GM18951 (cell line): ENCODE results near the gene NGFR.

ENCODE experiments used
- POLR2A ChIP-seq: IDR thresholded peaks from 4 replicates; pipeline ENCODE4 v1.6.1; 2011; ENCODE audit warnings: mild to moderate bottlenecking; ENCODE audit not compliant: insufficient read length, insufficient read depth; ENCODE audit errors: extremely low read depth
- in situ Hi-C: fragments of 300-500 bp; cut with MboI; formaldehyde crosslinking; loops from one replicate; pipeline ENCODE4 v1.12.0; 2022; ENCODE audit warnings: low sequenced_read_pairs, mixed read lengths, inconsistent platforms; ENCODE audit not compliant: unreplicated experiment

Gene NGFR, protein sequence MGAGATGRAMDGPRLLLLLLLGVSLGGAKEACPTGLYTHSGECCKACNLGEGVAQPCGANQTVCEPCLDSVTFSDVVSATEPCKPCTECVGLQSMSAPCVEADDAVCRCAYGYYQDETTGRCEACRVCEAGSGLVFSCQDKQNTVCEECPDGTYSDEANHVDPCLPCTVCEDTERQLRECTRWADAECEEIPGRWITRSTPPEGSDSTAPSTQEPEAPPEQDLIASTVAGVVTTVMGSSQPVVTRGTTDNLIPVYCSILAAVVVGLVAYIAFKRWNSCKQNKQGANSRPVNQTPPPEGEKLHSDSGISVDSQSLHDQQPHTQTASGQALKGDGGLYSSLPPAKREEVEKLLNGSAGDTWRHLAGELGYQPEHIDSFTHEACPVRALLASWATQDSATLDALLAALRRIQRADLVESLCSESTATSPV

DNA sequence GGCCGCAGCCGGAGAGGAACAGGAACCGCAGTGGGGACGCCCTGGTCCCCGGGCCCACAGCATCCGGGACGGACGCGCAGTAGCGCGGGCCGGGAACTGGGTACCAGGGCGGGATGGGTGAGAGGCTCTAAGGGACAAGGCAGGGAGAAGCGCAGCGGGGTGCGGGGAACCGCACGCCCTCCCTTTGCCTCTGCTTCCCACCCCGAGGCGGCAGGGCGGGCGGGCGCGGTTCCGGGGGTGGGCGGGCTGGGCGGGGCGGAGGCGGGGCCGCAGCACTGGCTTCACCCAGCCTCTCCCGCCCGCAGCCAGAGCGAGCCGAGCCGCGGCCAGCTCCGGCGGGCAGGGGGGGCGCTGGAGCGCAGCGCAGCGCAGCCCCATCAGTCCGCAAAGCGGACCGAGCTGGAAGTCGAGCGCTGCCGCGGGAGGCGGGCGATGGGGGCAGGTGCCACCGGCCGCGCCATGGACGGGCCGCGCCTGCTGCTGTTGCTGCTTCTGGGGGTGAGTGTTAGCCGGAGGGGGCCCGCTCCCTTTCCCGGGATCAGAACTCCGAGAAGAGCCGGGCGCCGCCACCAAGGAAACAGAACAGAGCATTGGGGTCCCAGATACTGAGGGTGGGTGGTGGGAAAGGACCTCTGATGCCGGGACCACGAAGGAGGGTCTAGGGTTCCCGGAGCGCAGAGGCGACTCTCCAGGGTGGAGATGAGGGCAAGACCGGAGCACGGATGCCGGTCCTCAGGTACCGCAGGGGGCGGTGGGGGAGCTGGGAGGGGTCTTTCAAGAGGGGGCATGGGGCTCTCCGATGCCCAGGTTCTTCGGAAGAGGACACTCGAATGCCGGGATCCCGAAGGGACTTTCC, at the start of gene NGFR:
TSS of gene NGFR (plus strand) at position 308 of the 856 bp plus-strand sequence. CDS start at position 433, 125 bp downstream.
- in situ Hi-C loops = no loop called here
- peak; percentile 52 for TF ChIP-seq POLR2A

DNA sequence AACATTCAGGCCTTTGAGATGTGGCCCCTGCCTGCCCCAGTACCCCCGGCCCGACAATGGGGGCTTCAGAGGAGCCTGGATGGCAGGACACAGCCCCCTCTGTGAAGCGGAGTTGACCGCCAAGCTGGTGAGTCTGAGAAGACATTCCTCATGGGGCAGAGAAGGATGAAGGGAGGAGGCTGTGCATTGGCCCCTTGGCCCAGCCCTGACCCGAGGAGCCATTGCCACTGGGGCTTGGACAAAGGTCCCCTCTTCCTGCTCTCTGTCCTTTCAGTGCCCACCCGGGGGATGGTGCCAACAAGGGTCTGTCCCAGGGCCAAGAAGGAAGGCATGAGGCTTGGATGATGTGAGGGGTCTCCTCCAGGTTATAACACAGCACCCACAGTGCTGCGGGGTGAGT, 49.5 kb upstream of the NGFR start:
- TF ChIP-seq POLR2A = no peak

DNA sequence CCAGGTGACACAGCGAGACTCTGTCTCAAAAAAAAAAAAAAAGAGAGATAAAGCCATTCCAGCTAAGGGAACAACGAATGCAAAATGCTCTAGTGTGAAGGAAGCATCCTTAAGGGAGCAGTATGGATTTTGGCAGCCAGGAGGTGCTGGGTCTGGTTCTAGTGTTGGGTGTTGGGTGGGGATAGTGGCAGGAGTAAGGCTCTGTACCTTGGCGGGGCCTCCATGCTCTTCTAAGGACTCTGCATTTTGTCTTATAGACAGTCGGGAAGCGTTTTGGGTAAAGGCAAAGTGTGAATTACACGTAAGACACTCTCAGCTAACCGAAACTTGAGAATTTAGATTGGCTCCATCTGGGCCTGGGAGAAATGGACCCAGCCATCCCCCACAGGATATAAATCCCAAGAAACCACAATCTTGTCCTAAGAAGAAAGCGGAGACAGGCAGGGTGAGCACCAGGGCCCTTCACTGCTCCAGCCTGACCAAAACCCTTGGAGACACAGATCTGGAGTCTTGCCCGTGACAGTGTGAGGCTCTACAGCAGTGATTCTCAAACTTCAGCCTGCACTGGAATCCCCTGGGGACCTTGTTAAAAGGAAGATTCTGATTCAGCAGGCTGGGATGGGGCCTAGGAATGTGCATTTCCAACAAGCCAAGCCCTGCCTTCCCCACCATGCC, 47.3 kb upstream of the NGFR start:
- no peak for TF ChIP-seq POLR2A
- in situ Hi-C loops = no loop called here

More for the DNA sequence above, 49.5 kb upstream of the NGFR start:
- in situ Hi-C loops = no loop called here

DNA sequence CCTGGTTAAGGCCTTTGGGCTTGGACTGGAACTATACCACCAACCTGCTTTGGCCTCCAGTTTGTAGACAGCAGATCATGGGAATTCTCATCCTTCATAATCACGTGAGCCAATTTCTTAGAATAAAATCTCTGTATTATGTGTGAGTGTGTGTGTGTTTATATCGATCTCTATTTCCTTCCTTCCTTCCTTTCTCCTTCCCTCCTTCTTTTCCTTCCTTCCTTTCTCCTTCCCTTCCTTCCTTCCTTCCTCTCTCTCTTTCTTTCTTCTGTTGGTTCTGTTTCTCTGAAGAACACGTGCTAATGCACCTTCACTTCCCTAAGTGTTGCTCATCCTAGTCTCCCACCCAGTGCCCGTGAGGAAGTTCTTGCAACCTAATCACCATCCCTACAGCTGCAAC, 44.9 kb upstream of the NGFR start:
- in situ Hi-C loops = no loop called here
- TF ChIP-seq POLR2A = no peak

DNA sequence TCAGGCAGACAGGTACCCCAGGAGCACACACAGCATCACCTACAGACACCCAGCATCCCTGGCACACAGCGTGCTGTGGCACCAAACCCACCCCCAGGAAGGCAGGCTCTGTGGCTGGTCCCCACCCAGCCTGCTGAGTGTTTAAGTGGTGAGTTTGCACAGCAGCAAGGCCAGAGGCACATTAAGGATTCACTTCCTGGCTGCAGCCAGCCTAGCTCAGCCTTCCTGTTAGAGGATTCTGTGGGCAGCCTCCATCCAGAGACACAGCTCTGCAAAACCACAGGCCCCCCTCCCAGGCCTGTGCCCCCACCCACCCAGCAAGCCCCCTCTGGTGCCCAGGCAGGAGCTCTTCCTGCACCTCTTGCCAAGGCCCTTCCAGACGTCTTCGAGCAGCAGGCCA, 44.4 kb upstream of the NGFR start:
- no peak for TF ChIP-seq POLR2A
- in situ Hi-C loops = no loop called here

DNA sequence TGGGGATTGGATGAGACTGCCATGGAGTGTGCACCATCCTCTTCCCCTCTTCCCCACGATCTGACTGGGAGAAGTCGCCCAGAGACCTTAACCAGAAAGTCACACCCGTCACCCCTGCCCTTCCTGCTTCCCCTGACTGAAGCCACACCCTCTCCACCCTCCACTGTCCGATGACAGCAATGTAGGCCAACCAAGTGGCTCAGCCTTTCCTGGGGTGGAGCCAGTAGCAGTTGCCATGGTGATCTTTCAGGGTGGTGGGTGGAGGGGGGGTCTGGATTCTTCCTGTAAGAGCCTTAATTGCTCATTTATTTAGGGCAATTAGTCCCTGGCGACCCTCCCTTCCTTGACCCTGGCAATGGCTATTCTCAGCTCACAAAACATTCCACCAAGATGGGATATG, 42.9 kb upstream of the NGFR start:
- in situ Hi-C loops = no loop called here

DNA sequence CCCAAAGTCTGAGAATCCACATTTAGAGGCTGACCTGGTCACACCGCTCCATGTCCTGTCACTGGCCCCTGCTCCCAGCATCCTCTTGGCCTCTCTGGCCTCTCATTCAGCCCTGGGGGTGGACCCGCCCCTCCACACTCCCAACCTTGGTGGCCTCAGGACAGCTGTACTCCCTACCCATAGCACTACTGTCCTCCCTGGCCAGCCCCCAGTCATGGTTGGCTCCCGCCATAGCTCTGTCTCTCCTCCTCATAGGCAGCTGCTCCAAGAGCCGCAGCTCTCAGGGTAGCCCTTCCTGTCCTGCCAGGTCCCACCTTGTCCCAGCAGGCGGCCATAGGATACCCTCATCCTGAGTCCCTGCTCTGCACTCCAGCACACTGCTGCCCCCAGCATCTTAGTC, 42.4 kb upstream of the NGFR start:
- no peak for TF ChIP-seq POLR2A
- in situ Hi-C loops = no loop called here

More for the DNA sequence above, 42.9 kb upstream of the NGFR start:
- TF ChIP-seq POLR2A = no peak

DNA sequence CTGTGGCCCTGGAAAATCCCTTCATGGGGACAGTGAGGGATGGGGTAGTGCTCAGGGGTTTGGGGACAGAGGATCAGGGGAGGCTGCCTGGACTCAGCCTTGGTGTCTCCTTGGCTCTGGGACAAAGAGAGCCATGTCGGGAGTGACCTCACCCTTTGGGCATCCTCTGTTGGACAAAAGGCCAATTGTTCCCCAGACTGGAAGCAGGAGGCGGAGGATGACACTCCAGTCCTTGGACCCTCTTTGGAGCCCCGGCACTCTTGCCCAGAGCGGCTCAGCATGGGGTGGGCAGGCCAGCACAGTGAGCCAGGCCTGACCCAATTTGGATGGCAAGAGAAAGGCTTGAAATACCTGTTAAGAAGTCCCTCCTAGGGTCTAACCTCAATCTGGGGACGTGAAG, 41.0 kb upstream of the NGFR start:
- in situ Hi-C loops = no loop called here
- no peak for TF ChIP-seq POLR2A

DNA sequence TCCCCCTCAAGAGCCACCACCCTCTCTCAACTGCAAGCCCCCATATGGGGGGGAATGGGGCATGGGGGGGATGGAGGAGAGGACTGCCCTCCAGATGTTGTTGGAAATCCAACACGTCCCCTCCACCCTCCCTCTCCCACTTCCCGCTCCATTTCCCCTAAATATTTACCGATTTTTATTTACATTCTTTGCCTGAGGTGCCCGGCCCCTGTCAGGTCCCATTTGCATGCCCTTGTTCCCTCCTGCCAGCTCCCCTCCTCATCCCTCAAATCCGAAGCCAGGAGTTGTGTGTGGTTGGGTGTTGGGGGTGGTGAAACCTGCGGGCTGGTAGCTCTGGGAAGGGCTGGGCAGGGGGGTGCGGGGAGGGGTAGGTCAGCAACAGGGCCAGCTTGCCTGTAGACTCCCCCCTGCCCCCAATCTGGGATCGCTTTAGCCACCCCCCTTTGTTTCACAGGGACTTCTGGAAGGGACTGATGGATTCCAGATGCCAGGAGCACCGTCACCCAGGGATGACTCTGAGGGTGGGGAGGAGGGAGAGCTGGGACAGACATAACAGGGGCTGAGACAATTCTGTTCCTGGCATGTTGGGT, 39.7 kb upstream of the NGFR start:
- no peak for TF ChIP-seq POLR2A
- in situ Hi-C loops = no loop called here

DNA sequence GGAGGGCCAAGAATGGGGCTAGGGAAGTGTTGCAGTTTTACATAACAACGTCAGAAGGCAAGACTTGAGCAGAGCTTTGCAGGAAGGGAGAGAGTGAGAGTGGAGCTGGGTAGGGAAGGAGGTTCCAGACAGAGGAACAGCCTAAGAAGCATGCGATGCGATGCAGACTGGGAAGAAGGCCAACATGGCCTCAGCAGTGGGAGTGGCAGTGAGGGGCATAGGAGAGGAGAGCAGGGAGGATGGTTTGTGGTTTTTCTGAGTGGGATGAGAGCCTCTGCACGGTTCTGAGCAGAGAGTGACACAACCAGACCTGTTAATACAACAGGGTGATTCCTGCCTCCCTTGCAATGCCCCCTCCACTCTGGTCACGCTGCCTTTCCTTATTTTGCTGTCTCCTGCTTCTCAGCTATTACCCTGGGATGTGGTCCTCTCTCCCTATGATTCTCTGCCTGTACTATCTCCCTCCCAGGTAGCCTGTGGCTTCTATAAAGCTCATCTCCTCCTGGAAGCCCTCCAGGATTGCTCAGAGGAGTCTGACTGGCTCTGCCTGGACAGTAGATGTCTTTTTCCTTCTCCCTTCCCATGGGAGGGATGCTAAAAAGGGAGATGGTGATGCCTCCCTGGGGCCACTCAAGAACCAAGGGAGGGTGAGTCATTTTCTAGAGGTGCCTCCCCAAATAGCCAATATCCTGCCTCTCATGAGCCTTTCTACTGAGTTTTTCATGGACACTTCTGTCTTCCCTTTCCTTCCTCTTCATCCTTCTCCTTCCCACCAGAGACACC, 38.7 kb upstream of the NGFR start:
- in situ Hi-C loops = no loop called here
- no peak for TF ChIP-seq POLR2A

DNA sequence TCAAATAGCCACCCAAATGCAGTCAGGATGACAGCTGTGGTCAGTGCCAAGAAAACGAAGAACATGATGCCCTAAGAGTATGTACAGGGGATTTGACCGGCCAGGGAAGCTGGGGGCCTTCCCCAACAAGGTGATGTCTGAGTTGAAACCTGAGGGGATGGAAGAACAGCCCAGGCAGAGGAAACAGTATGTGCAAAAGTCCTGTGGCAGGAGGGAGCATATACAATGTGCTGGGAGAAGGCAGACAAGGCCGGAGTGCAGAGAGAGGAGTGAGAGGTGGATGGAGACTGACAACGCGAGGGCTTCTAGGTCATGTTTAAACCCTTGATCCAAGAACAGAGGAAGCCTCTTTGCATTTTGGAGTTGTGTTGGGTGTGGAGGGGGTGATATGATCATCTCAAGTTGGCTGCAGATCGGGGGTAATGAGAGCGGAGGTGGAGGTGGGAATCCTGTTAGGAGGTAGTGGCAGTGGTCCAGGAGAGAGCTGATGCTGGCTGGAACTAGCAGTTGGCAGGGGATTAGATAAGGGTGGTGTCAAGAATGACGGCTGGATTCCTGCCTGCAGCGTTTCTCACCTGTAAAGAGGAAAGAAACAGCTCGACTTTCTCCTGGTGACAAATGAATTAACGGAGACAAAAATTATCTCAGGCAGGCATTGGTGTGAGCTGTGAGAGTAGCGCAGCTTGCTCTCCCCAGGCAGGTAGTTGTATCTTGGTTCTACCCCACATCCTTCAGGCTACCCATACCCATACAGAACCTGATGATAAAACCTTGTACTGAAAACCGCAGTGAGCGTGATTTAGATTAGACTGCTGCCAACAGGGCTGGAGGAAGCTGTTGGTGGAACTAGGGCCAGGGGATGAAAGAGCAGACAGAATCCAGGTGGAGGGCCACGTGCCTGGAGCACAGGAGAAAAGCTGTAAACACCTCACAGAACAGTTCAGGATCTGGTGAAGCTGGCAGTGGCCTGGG, 37.2 kb upstream of the NGFR start:
- in situ Hi-C loops = no loop called here
- TF ChIP-seq POLR2A = no peak

DNA sequence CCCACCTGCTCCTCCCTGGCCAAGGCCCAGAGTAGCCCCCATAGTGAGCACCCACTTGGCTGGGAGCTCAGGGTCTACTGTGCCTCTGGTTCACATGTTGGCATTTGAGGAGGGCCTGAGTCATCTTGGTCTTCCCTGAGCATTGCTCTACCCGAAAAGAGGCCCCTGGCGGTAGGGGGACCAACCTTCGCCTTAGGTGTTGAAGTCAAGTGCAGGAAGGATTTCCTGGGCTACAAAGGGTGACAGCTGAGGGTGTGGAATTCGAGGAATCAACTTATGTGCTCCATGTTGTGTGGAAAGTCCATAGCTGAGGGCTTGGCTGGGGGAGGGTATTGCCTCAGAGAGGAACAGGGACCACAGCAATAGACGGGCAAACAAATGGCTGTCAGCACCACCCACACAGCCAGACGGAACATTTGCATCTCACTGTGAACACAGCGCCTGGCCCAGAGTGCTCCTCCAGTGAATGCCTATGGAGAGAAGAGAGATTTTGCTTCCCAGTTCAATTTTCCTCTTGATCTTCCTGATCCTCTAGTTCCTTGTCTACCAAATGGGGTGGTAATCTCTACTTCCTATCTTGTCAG, 35.6 kb upstream of the NGFR start:
- no peak for TF ChIP-seq POLR2A
- in situ Hi-C loops = no loop called here
